H1 (cell line): ENCODE measurements around the gene YOD1. TPM values are rescaled to one million over a fixed set of nuclear protein-coding genes. Genes with fewer than 3 reads are reported as not detected.

Experiments
- CTCF ChIA-PET: fragments of 300-600 bp; sonication (Branson Sonifier 250); formaldehyde crosslinking; loops from one replicate; lab custom pipeline; 2021; ENCODE audit not compliant: partially characterized antibody; lab: Charles Lee
- POLR2A ChIA-PET: fragments of 300-600 bp; sonication (Branson Sonifier 250); formaldehyde crosslinking; loops from one replicate; lab custom pipeline; 2021; ENCODE audit warnings: inconsistent platforms; ENCODE audit not compliant: partially characterized antibody; lab: Charles Lee
- DNase-seq, 2 experiments: peaks; one replicate each; pipeline versions ENCODE4 v3.0.0 to v3.0.0-alpha.2; 2010 to 2022; ENCODE audit warnings: low spot score in 2 of 2, low read depth in 1 of 2, mixed read lengths in 1 of 2
- FAIRE-seq: peaks from 2 replicates; lab custom pipeline; 2011; peaks lifted over from hg19 to GRCh38; lab: Jason Lieb, UNC
- H2AFZ ChIP-seq: 2 replicates; pipeline ENCODE4 v1.8.1; 2012; ENCODE audit warnings: low read length, inconsistent platforms
- H2AK5ac ChIP-seq: 2 replicates; pipeline ENCODE4 v1.6.1; 2013; ENCODE audit warnings: low read depth, low read length
- H2BK120ac ChIP-seq: replicated peaks from 2 replicates; pipeline ENCODE3; 2013; ENCODE audit warnings: low read depth, low read length, inconsistent platforms
- H2BK12ac ChIP-seq: 2 replicates; pipeline ENCODE4 v1.6.1; 2013; ENCODE audit warnings: low read depth, low read length
- H2BK15ac ChIP-seq: 2 replicates; pipeline ENCODE4 v1.6.1; 2013; ENCODE audit warnings: low read length
- H2BK20ac ChIP-seq: 2 replicates; pipeline ENCODE4 v1.6.1; 2013; ENCODE audit warnings: low read length
- H2BK5ac ChIP-seq: 2 replicates; pipeline ENCODE4 v1.6.1; 2013; ENCODE audit warnings: low read depth, low read length
- H3K14ac ChIP-seq: 2 replicates; pipeline ENCODE4 v1.6.1; 2013; ENCODE audit warnings: inconsistent platforms; ENCODE audit not compliant: insufficient read length
- H3K18ac ChIP-seq: 2 replicates; pipeline ENCODE4 v1.6.1; 2013; ENCODE audit warnings: low read length; ENCODE audit errors: extremely low read depth
- H3K23ac ChIP-seq: 2 replicates; pipeline ENCODE4 v1.6.1; 2013; ENCODE audit warnings: inconsistent platforms; ENCODE audit not compliant: insufficient read length
- H3K23me2 ChIP-seq: 2 replicates; pipeline ENCODE4 v1.6.1; 2013; ENCODE audit warnings: low read depth, low read length
- H3K27ac ChIP-seq: 2 replicates; pipeline ENCODE4 v1.6.1; 2011; ENCODE audit warnings: low read depth, low read length, inconsistent platforms
- H3K27me3 ChIP-seq, 4 experiments: replicated peaks in 1 of 4; 1 replicate in 1 of 4; 2 replicates in 3 of 4; pipeline versions ENCODE4 v1.6.1 to v1.8.1; 2011 to 2013; ENCODE audit warnings: low read length in 3 of 4, mild to moderate bottlenecking in 3 of 4, inconsistent platforms in 2 of 4, mixed read lengths in 2 of 4, moderate library complexity in 1 of 4; ENCODE audit not compliant: control insufficient read depth in 3 of 4, insufficient read depth in 3 of 4; ENCODE audit errors: extremely low read depth in 1 of 4
- H3K36me3 ChIP-seq, 4 experiments: 2 replicates each; pipeline versions ENCODE4 v1.6.1 to v1.8.1; 2011 to 2013; ENCODE audit warnings: mild to moderate bottlenecking in 4 of 4, low read length in 3 of 4, moderate library complexity in 2 of 4, control low read depth in 1 of 4, inconsistent platforms in 1 of 4; ENCODE audit not compliant: insufficient read depth in 4 of 4, control insufficient read depth in 2 of 4
- H3K4ac ChIP-seq: replicated peaks from 2 replicates; pipeline ENCODE3; 2013; ENCODE audit warnings: low read length, low read depth, mixed read lengths, inconsistent platforms; ENCODE audit not compliant: insufficient read length
- H3K4me1 ChIP-seq, 4 experiments: replicated peaks in 1 of 4; 1 replicate in 1 of 4; 2 replicates in 3 of 4; pipeline versions ENCODE4 v1.6.1 to v1.8.1; 2011 to 2013; ENCODE audit warnings: low read length in 3 of 4, inconsistent platforms in 2 of 4, mixed read lengths in 1 of 4; ENCODE audit not compliant: insufficient read depth in 4 of 4, control insufficient read depth in 3 of 4
- H3K4me2 ChIP-seq, 2 experiments: 2 replicates each; pipeline versions ENCODE4 v1.6.1 to v1.8.1; 2011 to 2013; ENCODE audit warnings: low read depth in 2 of 2, low read length in 2 of 2, control low read depth in 1 of 2, inconsistent platforms in 1 of 2, mild to moderate bottlenecking in 1 of 2; ENCODE audit not compliant: insufficient read depth in 1 of 2
- H3K4me3 ChIP-seq, 4 experiments: fragments of 200-600, 300-600 bp in 1 of 4; sonication (generic), shearing (Covaris generic), sonication (Bioruptor Twin) in 1 of 4; 2 replicates each; pipeline versions ENCODE4 v1.5.1 to v1.8.1; 2011 to 2016; ENCODE audit warnings: low read length in 4 of 4, low read depth in 3 of 4, control low read depth in 2 of 4, inconsistent platforms in 2 of 4, mild to moderate bottlenecking in 2 of 4, mixed read lengths in 1 of 4, moderate library complexity in 1 of 4; ENCODE audit not compliant: insufficient read depth in 2 of 4; ENCODE audit errors: extremely low read depth in 1 of 4
- H3K56ac ChIP-seq: replicated peaks from 2 replicates; pipeline ENCODE3; 2013; ENCODE audit warnings: low read depth, mild to moderate bottlenecking, mixed read lengths, low read length, inconsistent platforms; ENCODE audit not compliant: insufficient read length
- H3K79me1 ChIP-seq: 2 replicates; pipeline ENCODE4 v1.6.1; 2013; ENCODE audit warnings: low read depth, low read length, control low read depth
- H3K79me2 ChIP-seq, 2 experiments: 2 replicates each; pipeline versions ENCODE4 v1.6.1 to v1.8.1; 2012 to 2013; ENCODE audit warnings: low read length in 2 of 2, mild to moderate bottlenecking in 2 of 2, inconsistent platforms in 1 of 2; ENCODE audit not compliant: insufficient read depth in 2 of 2, control insufficient read depth in 1 of 2
- H3K9ac ChIP-seq, 4 experiments: replicated peaks in 1 of 4; 1 replicate in 1 of 4; 2 replicates in 3 of 4; pipeline versions ENCODE4 v1.6.1 to v1.8.1; 2011 to 2013; ENCODE audit warnings: low read depth in 3 of 4, low read length in 3 of 4, control low read depth in 2 of 4, mild to moderate bottlenecking in 2 of 4, moderate library complexity in 2 of 4, inconsistent platforms in 1 of 4; ENCODE audit errors: extremely low read depth in 1 of 4
- H3K9me3 ChIP-seq, 2 experiments: 2 replicates each; pipeline versions ENCODE4 v1.6.1 to v1.8.1; 2012 to 2013; ENCODE audit warnings: mild to moderate bottlenecking in 2 of 2, moderate library complexity in 2 of 2, control low read depth in 1 of 2, inconsistent platforms in 1 of 2, low read depth in 1 of 2, low read length in 1 of 2, mixed read lengths in 1 of 2; ENCODE audit not compliant: insufficient read depth in 2 of 2
- H4K20me1 ChIP-seq, 2 experiments: replicated peaks in 1 of 2; 2 replicates each; pipeline versions ENCODE3 to v1.8.1; 2011 to 2013; ENCODE audit warnings: inconsistent platforms in 2 of 2, low read length in 2 of 2, mild to moderate bottlenecking in 1 of 2; ENCODE audit not compliant: insufficient read depth in 2 of 2, control insufficient read depth in 1 of 2
- H4K5ac ChIP-seq: 2 replicates; pipeline ENCODE4 v1.6.1; 2013; ENCODE audit warnings: low read length, low read depth, mixed read lengths, inconsistent platforms; ENCODE audit not compliant: insufficient read length
- H4K8ac ChIP-seq: 2 replicates; pipeline ENCODE4 v1.8.0; 2013; ENCODE audit warnings: mild to moderate bottlenecking, moderate library complexity, low read length, inconsistent platforms; ENCODE audit not compliant: insufficient read depth; ENCODE audit errors: extremely low read depth
- H4K91ac ChIP-seq: replicated peaks from 2 replicates; pipeline ENCODE3; 2013; ENCODE audit warnings: low read length, mixed read lengths, inconsistent platforms; ENCODE audit not compliant: insufficient read length
- BCL11A ChIP-seq, 2 experiments: IDR thresholded peaks; one replicate each; pipeline ENCODE4 v1.6.1; 2011; ENCODE audit warnings: low read depth in 2 of 2, low read length in 2 of 2, mild to moderate bottlenecking in 2 of 2
- CREB1 ChIP-seq: IDR thresholded peaks from 2 replicates; pipeline ENCODE4 v1.6.1; 2012; ENCODE audit warnings: inconsistent platforms
- SIX5 ChIP-seq: IDR thresholded peaks from 2 replicates; pipeline ENCODE4 v1.6.1; 2011; ENCODE audit warnings: mild to moderate bottlenecking, low read depth, low read length
- WGBS, 2 experiments: shearing (Covaris generic) in 1 of 2; methylation state at CpG; one replicate each; pipeline versions ENCODE4 v1.1.6 to v1.1.7; 2013 to 2015; ENCODE audit warnings: low lambda C conversion rate in 2 of 2, mixed read lengths in 2 of 2, inconsistent platforms in 1 of 2, low coverage in 1 of 2, missing lambda C conversion rate in 1 of 2; ENCODE audit not compliant: insufficient replicate concordance in 2 of 2, insufficient coverage in 1 of 2, insufficient read length in 1 of 2; ENCODE audit errors: extremely low coverage in 1 of 2, missing lambda C conversion rate in 1 of 2; 5-methylcytosine and 5-hydroxymethylcytosine counted together
- polyA plus RNA-seq, 7 experiments: library from polyadenylated mRNA; depleted of rRNA in 3 of 7; stranded (reverse) in 5 of 7; unstranded in 2 of 7; fragments of >200 nt in 5 of 7; fragments of 200-250 nt in 2 of 7; gene quantifications; 1 replicate in 5 of 7; 2 replicates in 1 of 7; 4 replicates in 1 of 7; pipeline versions ENCODE4 v1.2.1 to v1.2.3, GENCODE V29; 2011 to 2013; ENCODE audit warnings: missing spikeins in 2 of 7, mixed read lengths in 2 of 7
- total RNA-seq: library from RNA; stranded (reverse); fragmentation: NEBNext Ultra II Directional; extraction: Animal tissue kit (Norgen Biotek cat#: 25700); gene quantifications from 2 replicates; pipeline ENCODE4 v1.2.1, GENCODE V29; 2021

The YOD1 gene
- total and polyA plus RNA-seq, 2 of the 8 experiments (the other 6 are each of a cell fraction or from before 2014, with no cell fraction given), result 1.9 to 11.8 TPM

GRCh38 chr1:207036865-207037264, 14.1 kb downstream of the YOD1 start:
- Histone ChIP-seq H4K91ac (no peak overlapping the region), H3K27me3 (no peaks in the 10 kb centered on the region), H3K4ac (no peak overlapping the region), H3K79me2 (no peaks in the 10 kb centered on the region), H3K23me2 (no peaks in the 10 kb centered on the region), H2BK15ac (no peak overlapping the region), H3K4me2 (no peak overlapping the region), H2BK5ac (no peak overlapping the region), H2BK20ac (no peak overlapping the region), H3K27ac (no peak overlapping the region), H2AK5ac (no peak overlapping the region), H3K56ac (no peak overlapping the region), H3K9ac (no peak overlapping the region), H3K36me3 (no peaks in the 10 kb centered on the region), H2BK12ac (no peak overlapping the region), H2AFZ (no peak overlapping the region), H2BK120ac (no peak overlapping the region), H4K8ac (no peak overlapping the region), H4K5ac (no peak overlapping the region), H3K79me1 (no peaks in the 10 kb centered on the region), H3K18ac (no peak overlapping the region), H3K9me3 (no peaks in the 10 kb centered on the region), H3K4me1 (peaks cover 4 to 9% (median 5%) of the 10 kb centered on the region in 4 experiments; a peak in 6 of 7 replicates), H4K20me1 (no peaks in the 10 kb centered on the region), H3K23ac (no peak overlapping the region), H3K4me3 (no peak overlapping the region), H3K14ac (no peak overlapping the region)
- FAIRE-seq (no peak), DNase-seq (no peak)
- ChIA-PET CTCF (interaction anchor here (1.2 to 2.1 kb wide), 3 partner anchors 8 to 28 kb away, joined by 3 to 8 read pairs (median 4); no protein-coding TSS in a partner anchor), POLR2A (no interaction called here)
- TF ChIP-seq SIX5, result no peak
- TF ChIP-seq BCL11A (IDR thresholded peaks at IDR 0.05; ENCODE audit: low read depth in 2 of 2, low read length in 2 of 2), result no peak
- no peak for TF ChIP-seq CREB1
- WGBS, 2 experiments, result 90% methylated on average over 1 of the region's 1 CpG; no CpG with 5 or more reads in 1 of the 2 experiments
